ENCODE measurements around the gene RPL41. TPM values are rescaled to one million over a fixed set of nuclear protein-coding genes. Genes with fewer than 3 reads are reported as not detected.

RPL41 gene
- total and polyA plus RNA-seq, 10 of the 15 experiments (the other 5 are each of a cell fraction or from before 2014, with no cell fraction given): 4,144 to 19,112 (median 8,004) TPM

GRCh38 chr12:56119361-56119796 is 2.9 kb downstream of the RPL41 start (continued):
- TF ChIP-seq ETV6 (conservative IDR thresholded peaks at IDR 0.05 in 1 of 2, IDR thresholded peaks at IDR 0.05 in 1 of 2; ENCODE audit: borderline replicate concordance in 1 of 2, low read depth in 1 of 2) (no peak), MAX (IDR thresholded peaks at IDR 0.05; ENCODE audit: low read depth, low read length) (peak; percentile 88), ATF7 (IDR thresholded peaks at IDR 0.05; ENCODE audit: low read depth) (no peak), IKZF1 (conservative IDR thresholded peaks at IDR 0.05) (peak; percentile 55), ZNF207 (IDR thresholded peaks at IDR 0.05; ENCODE audit: borderline replicate concordance) (no peak; the same call in 1 of the 2 replicates), WRNIP1 (IDR thresholded peaks at IDR 0.05; ENCODE audit: borderline replicate concordance, low read depth, low read length) (no peak), RAD21 (IDR thresholded peaks at IDR 0.05; ENCODE audit: insufficient read depth, low read depth, low read length) (peak; percentile 91), ATF3 (IDR thresholded peaks at IDR 0.05; ENCODE audit: borderline replicate concordance, extremely low read depth, low read depth, low read length) (peak; percentile 46; the same call in 1 of the 2 replicates), MYB (IDR thresholded peaks at IDR 0.05; ENCODE audit: borderline replicate concordance, low read depth, low read length) (no peak), USF1 (IDR thresholded peaks at IDR 0.05; ENCODE audit: borderline replicate concordance, extremely low read length, insufficient read depth, low read depth, low read length) (peak; percentile 73), ZBTB33 (IDR thresholded peaks at IDR 0.05) (no peak), RAD51 (IDR thresholded peaks at IDR 0.05) (peak; percentile 90), RCOR1 (conservative IDR thresholded peaks at IDR 0.05; ENCODE audit: low read depth, low read length) (no peak), CREB1 (IDR thresholded peaks at IDR 0.05; ENCODE audit: low read depth) (no peak), IRF5 (IDR thresholded peaks at IDR 0.05; ENCODE audit: borderline replicate concordance) (no peak), CBX5 (IDR thresholded peaks at IDR 0.05; ENCODE audit: low read depth) (no peak), ZBED1 (IDR thresholded peaks at IDR 0.05; ENCODE audit: borderline replicate concordance) (no peak), ZNF217 (IDR thresholded peaks at IDR 0.05) (no peak), SKIL (IDR thresholded peaks at IDR 0.05; ENCODE audit: low read depth, poor library complexity, severe bottlenecking) (peak; percentile 13), EGR1 (IDR thresholded peaks at IDR 0.05; ENCODE audit: borderline replicate concordance in 1 of 2, low read depth in 2 of 2, low read length in 2 of 2) (no peak), NR2C2 (IDR thresholded peaks at IDR 0.05; ENCODE audit: borderline replicate concordance, control insufficient read depth, insufficient read length, low read depth) (no peak), MTA2 (IDR thresholded peaks at IDR 0.05; ENCODE audit: low read depth) (no peak)
